Activated B cell treated with CpG ODN at 0.5 μM for 24 hours (primary cell): ENCODE measurements around the gene PSD4. TPM values are rescaled to one million over a fixed set of nuclear protein-coding genes. Genes with fewer than 3 reads are reported as not detected.

Source experiments
- ATAC-seq: fragments of 200-7000 bp; cut with Tn5 transposase; one replicate; pipeline ENCODE4 v1.10.0; 2021; ENCODE audit warnings: low read depth, mild to moderate bottlenecking, moderate library complexity
- CTCF ChIA-PET: fragments of 350-600 bp; sonication (Branson Sonifier 250); formaldehyde crosslinking; loops from one replicate; lab custom pipeline; 2021; ENCODE audit warnings: antibody characterized with exemption; lab: Charles Lee
- POLR2A ChIA-PET: fragments of 350-600 bp; sonication (Branson Sonifier 250); formaldehyde crosslinking; loops from one replicate; lab custom pipeline; 2021; ENCODE audit warnings: antibody characterized with exemption; lab: Charles Lee
- DNase-seq: peaks from one replicate; pipeline ENCODE4 v3.0.0; 2022
- H3K27ac Mint-ChIP-seq: one replicate; pipeline ENCODE4 v1.8.0; 2020; ENCODE audit warnings: mixed read lengths
- H3K27me3 Mint-ChIP-seq: one replicate; pipeline ENCODE4 v1.8.0; 2021; ENCODE audit warnings: mixed read lengths
- H3K36me3 Mint-ChIP-seq: one replicate; pipeline ENCODE4 v1.8.0; 2021; ENCODE audit warnings: low read depth, mixed read lengths
- H3K4me1 Mint-ChIP-seq: one replicate; pipeline ENCODE4 v1.8.0; 2021; ENCODE audit warnings: mixed read lengths
- H3K4me3 Mint-ChIP-seq: one replicate; pipeline ENCODE4 v1.8.0; 2020; ENCODE audit warnings: mild to moderate bottlenecking, mixed read lengths
- H3K9me3 Mint-ChIP-seq: one replicate; pipeline ENCODE4 v1.8.0; 2020; ENCODE audit warnings: mixed read lengths
- CTCF ChIP-seq: fragments of 200-600 bp; IDR thresholded peaks from one replicate; pipeline ENCODE4 v1.8.0; 2022; ENCODE audit warnings: antibody characterized with exemption, mild to moderate bottlenecking
- intact Hi-C: fragments of 100-400 bp; cut with micrococcal nuclease; formaldehyde crosslinking; loops from one replicate; pipeline ENCODE4 v1.15.1; 2024
- total RNA-seq: library from RNA; stranded (reverse); gene quantifications from 2 replicates; pipeline ENCODE4 v1.2.3, GENCODE V29; 2022

Gene PSD4
- total RNA-seq, 1 donor from 2014 or later, result 182 TPM

- ChIA-PET CTCF (interaction anchor here (1.1 kb wide), 1 partner anchor 20 kb away, joined by 6 read pairs; no protein-coding TSS in a partner anchor), POLR2A (interaction anchor here (0.5 to 4.5 kb wide), 3 partner anchors 10 to 22 kb away, joined by 3 to 88 read pairs (median 7); partner anchors contain the start of gene PSD4)
- intact Hi-C loops, result loop anchor here (5.0 kb wide), 1 partner anchor 38 kb away; no protein-coding TSS in a partner anchor
- peaks cover 17% of the 10 kb centered on the region for H3K4me1 Mint-ChIP-seq
- no peaks in the 10 kb centered on the region for H3K9me3 Mint-ChIP-seq
- H3K4me3 Mint-ChIP-seq, result no peak overlapping the region
- H3K36me3 Mint-ChIP-seq, result no peaks in the 10 kb centered on the region
- H3K27me3 Mint-ChIP-seq, result no peaks in the 10 kb centered on the region
- DNase-seq, result no peak
- no peak for TF ChIP-seq CTCF
- H3K27ac Mint-ChIP-seq, result no peak overlapping the region
- no peak for ATAC-seq
These were observed 14.8 kb upstream of the PSD4 start for GRCh38 chr2:113158884-113159553.

- no peak overlapping the region for H3K4me3 Mint-ChIP-seq
- ChIA-PET CTCF (no interaction called here), POLR2A (interaction anchor here (1.0 kb wide), 1 partner anchor 15 kb away, joined by 5 read pairs; no protein-coding TSS in a partner anchor)
- no peaks in the 10 kb centered on the region for H3K9me3 Mint-ChIP-seq
- H3K27ac Mint-ChIP-seq, result no peak overlapping the region
- peaks cover 17% of the 10 kb centered on the region for H3K4me1 Mint-ChIP-seq
- H3K36me3 Mint-ChIP-seq, result no peaks in the 10 kb centered on the region
- no peaks in the 10 kb centered on the region for H3K27me3 Mint-ChIP-seq
- intact Hi-C loops, result no loop called here
- ATAC-seq (no peak), DNase-seq (no peak)
- TF ChIP-seq CTCF, result no peak
These were observed 13.5 kb upstream of the PSD4 start for GRCh38 chr2:113160248-113160647.

GRCh38 chr2:113160962-113161361 is 12.8 kb upstream of the PSD4 start:
- ATAC-seq (no peak), DNase-seq (no peak)
- no peaks in the 10 kb centered on the region for H3K36me3 Mint-ChIP-seq
- H3K27me3 Mint-ChIP-seq, result no peaks in the 10 kb centered on the region
- no peaks in the 10 kb centered on the region for H3K9me3 Mint-ChIP-seq
- no peak overlapping the region for H3K27ac Mint-ChIP-seq
- ChIA-PET CTCF (no interaction called here), POLR2A (interaction anchor here (1.0 to 1.8 kb wide), 2 partner anchors 13 to 14 kb away, joined by 5 to 8 read pairs; partner anchors contain the start of gene PSD4)
- peaks cover 17% of the 10 kb centered on the region for H3K4me1 Mint-ChIP-seq
- no peak for TF ChIP-seq CTCF
- H3K4me3 Mint-ChIP-seq, result no peak overlapping the region
- intact Hi-C loops, result no loop called here

GRCh38 chr2:113162173-113162572 is 11.6 kb upstream of the PSD4 start:
- ChIA-PET CTCF (interaction anchor here (1.2 to 2.0 kb wide), 3 partner anchors 24 to 38 kb away, joined by 3 to 8 read pairs (median 5); no protein-coding TSS in a partner anchor), POLR2A (interaction anchor here (1.8 kb wide), 1 partner anchor 12 kb away, joined by 8 read pairs; the partner anchor contains the start of gene PSD4)
- H3K36me3 Mint-ChIP-seq, result no peaks in the 10 kb centered on the region

More at GRCh38 chr2:113162173-113162572, 11.6 kb upstream of the PSD4 start:
- ATAC-seq, result no peak
- peaks cover 13% of the 10 kb centered on the region for H3K4me1 Mint-ChIP-seq
- H3K27me3 Mint-ChIP-seq, result no peaks in the 10 kb centered on the region
- TF ChIP-seq CTCF, result no peak
- no peaks in the 10 kb centered on the region for H3K9me3 Mint-ChIP-seq
- no peak for DNase-seq
- H3K4me3 Mint-ChIP-seq, result no peak overlapping the region
- intact Hi-C loops, result no loop called here
- no peak overlapping the region for H3K27ac Mint-ChIP-seq
